Right cardiac atrium (tissue), 5 donors: ENCODE data around the gene FIZ1. TPM values are rescaled to one million over a fixed set of nuclear protein-coding genes. Genes with fewer than 3 reads are reported as not detected.

ENCODE experiments used
- ATAC-seq, 2 donors: fragments of 200-7000 bp; cut with Tn5 transposase; one replicate each; pipeline versions ENCODE4 v1.8.0 to v1.9.1; 2020; ENCODE audit warnings: moderate library complexity in 2 of 2, mild to moderate bottlenecking in 1 of 2
- DNase-seq, 3 donors: peaks; one replicate each; pipeline ENCODE4 v3.0.0-alpha.2; 2020
- H3K27ac ChIP-seq: one replicate; pipeline ENCODE4 v1.5.1; 2013; ENCODE audit warnings: mild to moderate bottlenecking, low read length, control low read depth, moderate library complexity
- H3K27me3 ChIP-seq: one replicate; pipeline ENCODE4 v1.6.1; 2013; ENCODE audit not compliant: control insufficient read depth, insufficient read depth
- H3K4me1 ChIP-seq: one replicate; pipeline ENCODE4 v1.6.1; 2013; ENCODE audit warnings: low read length; ENCODE audit not compliant: control insufficient read depth, insufficient read depth
- H3K4me3 ChIP-seq: one replicate; pipeline ENCODE4 v1.5.1; 2013; ENCODE audit warnings: low read length, control low read depth
- H3K9me3 ChIP-seq: one replicate; pipeline ENCODE4 v1.6.1; 2013; ENCODE audit warnings: low read length; ENCODE audit not compliant: control insufficient read depth
- WGBS: extraction: QIAGEN DNeasy Blood & Tissue Kit; methylation state at CpG from one replicate; pipeline ENCODE4 v1.1.7; 2013; 5-methylcytosine and 5-hydroxymethylcytosine counted together
- intact Hi-C, 4 donors: fragments of 100-400 bp; cut with DNase I; formaldehyde crosslinking; loops; one replicate each; pipeline versions ENCODE4 v1.11.0 to v1.14.0; 2022 to 2023
- long read RNA-seq, 4 donors: library from polyadenylated mRNA; unstranded; transcript quantifications; one replicate each; pipeline ENCODE4 v2.0.0, GENCODE V29; 2020 to 2021
- polyA plus RNA-seq: library from polyadenylated mRNA; stranded (reverse); fragments of 200-250 nt; gene quantifications from one replicate; pipeline ENCODE4 v1.2.3, GENCODE V29; 2013
- total RNA-seq, 4 donors: library from RNA; stranded (reverse); fragmentation: NEBNext Ultra II Directional; extraction: Animal tissue kit (Norgen Biotek cat#: 25700); gene quantifications; one replicate each; pipeline ENCODE4 v1.2.1, GENCODE V29; 2021
- donor health status: healthy with polysubstance abuse.
- donor health status: DM: no; HTN: yes; CAD: no.
- donor health status: DM: no; HTN: no; CAD: no.
- donor health status: DM: no; HTN: yes; CAD: no; lungs with severe emphysema.
- donor health status: DM: yes; HTN: yes; CAD: no.

FIZ1 gene, protein sequence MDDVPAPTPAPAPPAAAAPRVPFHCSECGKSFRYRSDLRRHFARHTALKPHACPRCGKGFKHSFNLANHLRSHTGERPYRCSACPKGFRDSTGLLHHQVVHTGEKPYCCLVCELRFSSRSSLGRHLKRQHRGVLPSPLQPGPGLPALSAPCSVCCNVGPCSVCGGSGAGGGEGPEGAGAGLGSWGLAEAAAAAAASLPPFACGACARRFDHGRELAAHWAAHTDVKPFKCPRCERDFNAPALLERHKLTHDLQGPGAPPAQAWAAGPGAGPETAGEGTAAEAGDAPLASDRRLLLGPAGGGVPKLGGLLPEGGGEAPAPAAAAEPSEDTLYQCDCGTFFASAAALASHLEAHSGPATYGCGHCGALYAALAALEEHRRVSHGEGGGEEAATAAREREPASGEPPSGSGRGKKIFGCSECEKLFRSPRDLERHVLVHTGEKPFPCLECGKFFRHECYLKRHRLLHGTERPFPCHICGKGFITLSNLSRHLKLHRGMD
- total RNA-seq: 10 to 100 TPM; 17.5 to 20.0 (median 18.4) TPM
- 16.3 TPM for polyA plus RNA-seq
- long read RNA-seq, donor 1, full-length matches to known transcripts: 27 of 36 reads
- long read RNA-seq, donor 1, partial matches to known transcripts: 0 of 36 reads
- long read RNA-seq, donor 1, other reads (novel, unspliced or antisense): 9 of 36 reads
- long read RNA-seq, donor 2, full-length matches to known transcripts: 15 of 28 reads
- long read RNA-seq, donor 2, partial matches to known transcripts: 1 of 28 reads
- long read RNA-seq, donor 2, other reads (novel, unspliced or antisense): 12 of 28 reads
- long read RNA-seq, donor 3, partial matches to known transcripts: 0 of 1 reads
- long read RNA-seq, donor 3, other reads (novel, unspliced or antisense): 1 of 1 reads
- long read RNA-seq, donor 4, full-length matches to known transcripts: 14 of 37 reads
- long read RNA-seq, donor 4, partial matches to known transcripts: 0 of 37 reads
- long read RNA-seq, donor 4, other reads (novel, unspliced or antisense): 23 of 37 reads

DNA sequence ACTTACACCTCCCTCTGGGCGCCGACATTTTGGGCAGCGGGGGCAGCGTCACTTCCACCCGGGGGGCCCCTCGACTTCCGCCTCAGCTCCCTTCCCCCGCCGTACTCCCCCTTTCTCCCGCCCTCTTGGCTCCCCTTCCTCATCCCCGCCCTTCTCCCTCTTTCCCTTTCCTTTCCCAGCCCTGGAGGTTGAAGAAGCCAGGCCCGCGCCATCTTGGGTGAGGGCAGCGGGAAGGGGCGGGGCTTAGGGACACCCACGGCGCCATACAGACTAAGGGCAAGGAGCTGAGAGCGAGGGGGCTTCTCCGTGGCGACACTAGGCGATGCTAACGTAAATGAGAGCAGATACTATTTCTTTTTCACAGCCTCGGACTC lies at the start of gene FIZ1:
Gene FIZ1 (minus strand): TSS at position 50 of the 374 bp plus-strand sequence. CDS start 1,652 bp downstream, outside the sequence.
- H3K4me1 ChIP-seq: no peaks in the 10 kb centered on the region
- intact Hi-C loops: loop anchor here in 1 of 4 donors (10.0 kb wide), 1 partner anchor 85 kb away; no protein-coding TSS in a partner anchor
- H3K9me3 ChIP-seq: no peaks in the 10 kb centered on the region
- H3K27ac ChIP-seq: peak within 1 kb of the TSS; percentile 99
- ATAC-seq (peak; percentile 93 to 94), DNase-seq (peak; percentile 98 to 99 (median 99))
- H3K27me3 ChIP-seq: no peaks in the 10 kb centered on the region
- H3K4me3 ChIP-seq: peak within 1 kb of the TSS; percentile 71
- under 1% methylated on average over 23 of the region's 23 CpGs for WGBS

DNA sequence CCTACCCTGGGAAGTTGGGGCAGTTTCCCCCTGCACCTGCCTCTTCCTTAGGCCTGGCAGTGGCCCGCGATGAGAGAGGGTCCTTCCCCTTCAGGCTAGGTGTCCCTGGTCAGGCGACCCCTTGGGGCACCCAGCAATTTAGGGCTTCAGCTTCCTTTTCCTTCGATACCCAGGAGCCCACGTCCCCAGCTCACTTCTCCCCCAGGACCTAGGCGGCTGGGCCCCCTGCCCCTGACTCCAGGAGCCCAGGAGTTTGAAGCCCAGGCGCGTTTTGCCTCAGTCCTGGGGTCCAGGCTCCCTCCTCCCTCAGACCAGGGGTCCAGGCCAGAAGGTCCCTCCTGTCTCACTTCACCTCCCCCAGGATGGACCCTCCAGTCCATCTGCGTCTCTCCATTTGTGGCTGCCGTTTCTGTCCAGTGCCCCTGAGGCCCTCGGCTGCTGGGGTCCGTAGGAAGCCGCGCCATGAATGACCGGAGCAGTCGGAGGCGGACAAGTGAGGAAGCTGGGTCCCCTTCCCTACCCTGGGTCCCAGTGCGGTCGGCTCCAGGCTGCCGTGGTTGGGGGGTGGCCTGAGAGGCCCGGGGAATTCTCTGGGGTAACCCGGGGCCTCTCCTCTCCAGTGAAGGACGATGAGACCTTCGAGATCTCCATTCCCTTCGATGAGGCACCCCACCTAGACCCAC lies 49.4 kb upstream of the FIZ1 start:
- ATAC-seq (no peak), DNase-seq (no peak)
- Histone ChIP-seq H3K4me1 (no peaks in the 10 kb centered on the region), H3K27ac (peak overlapping the region; percentile 39), H3K27me3 (no peaks in the 10 kb centered on the region), H3K9me3 (no peaks in the 10 kb centered on the region), H3K4me3 (peak overlapping the region; percentile 65)
- WGBS: 18% methylated on average over 25 of the region's 25 CpGs
- intact Hi-C loops: no loop called here

DNA sequence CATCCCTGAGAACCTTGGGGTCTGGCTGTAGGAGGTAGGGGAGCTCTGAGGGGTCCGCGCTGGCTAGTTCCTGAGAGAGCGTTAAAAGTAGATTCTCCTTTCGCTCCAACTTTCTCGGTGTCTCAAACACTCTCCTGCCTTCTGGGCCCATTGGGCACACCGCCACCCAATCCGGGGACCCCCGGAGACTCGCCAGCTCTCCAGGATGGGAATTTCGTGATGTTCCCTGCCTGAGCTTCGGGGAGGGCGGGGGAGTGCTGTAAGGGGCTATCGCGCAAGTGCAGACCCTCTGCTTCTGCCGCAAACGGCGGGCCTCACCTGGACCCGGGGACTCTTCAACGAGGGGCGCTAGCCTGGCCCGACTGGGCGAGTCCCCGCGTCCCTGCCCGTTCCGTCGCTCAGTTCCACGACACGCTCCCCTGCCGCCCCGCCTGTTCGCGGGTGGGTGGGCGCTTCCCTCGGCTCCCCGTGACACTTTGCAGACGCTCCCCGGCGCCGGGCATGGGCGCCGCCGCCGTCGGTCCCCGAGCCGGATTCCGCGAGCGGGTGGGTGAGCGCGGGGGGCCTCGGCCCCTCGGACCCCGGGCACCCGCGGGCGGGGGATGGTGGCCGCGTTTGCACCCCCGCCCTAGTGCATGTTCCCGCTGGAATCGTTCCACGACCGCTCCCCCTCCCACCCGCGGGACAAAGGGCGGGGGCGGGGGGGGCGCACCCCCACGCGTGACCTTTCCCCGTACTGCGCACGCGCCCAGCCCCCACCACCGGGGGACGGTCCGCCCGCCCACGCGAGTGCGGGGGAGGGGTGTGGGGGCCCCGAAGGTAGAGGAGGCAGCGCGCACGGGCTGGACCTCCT lies 48.6 kb upstream of the FIZ1 start, which contains the start of gene CCDC106:
Gene CCDC106 (plus strand): TSS at position 481 of the 853 bp plus-strand sequence. CDS start 835 bp downstream, outside the sequence.
- ATAC-seq: peak; percentile 49 to 52
- no peaks in the 10 kb centered on the region for H3K4me1 ChIP-seq
- DNase-seq: peak; percentile 80 to 91 (median 90)

DNA sequence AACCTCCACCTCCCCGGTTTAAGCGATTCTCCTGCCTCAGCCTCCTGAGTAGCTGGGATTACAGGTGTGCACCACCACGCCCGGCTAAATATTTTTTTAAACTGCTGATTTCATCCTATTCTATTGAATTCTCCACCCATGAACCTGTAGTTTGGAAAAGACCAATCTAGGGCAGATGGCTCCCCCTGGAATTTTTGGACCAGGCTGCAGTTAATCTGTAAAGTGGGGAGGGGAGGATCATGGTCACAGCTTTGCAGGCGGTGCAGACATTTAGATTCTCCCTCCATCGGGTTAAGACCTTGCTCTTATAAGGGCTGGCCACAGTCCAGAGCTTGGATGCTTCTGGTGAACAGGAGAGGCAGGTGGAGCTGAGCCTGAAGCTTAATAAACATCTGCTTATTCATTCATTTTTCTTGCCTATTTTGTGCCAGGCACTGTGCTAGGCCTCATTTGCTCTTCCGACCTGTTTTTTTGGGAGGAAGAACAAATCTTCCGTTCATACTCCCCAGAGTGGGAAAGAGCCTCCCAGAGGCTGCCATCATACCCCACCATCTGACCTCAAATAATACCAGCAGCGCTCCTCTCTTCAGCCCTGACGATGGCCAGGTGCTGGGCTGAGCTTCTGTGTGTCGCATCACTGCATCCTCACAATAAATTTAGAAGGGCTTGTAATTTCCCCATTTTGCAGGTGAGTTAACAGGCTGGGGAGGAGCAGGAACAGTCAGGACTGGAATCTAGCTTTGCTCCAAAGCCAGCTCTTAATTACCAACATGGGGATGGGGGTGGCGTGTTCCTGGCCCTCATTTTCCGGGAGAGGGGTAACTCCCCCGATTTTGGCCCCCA lies 47.8 kb upstream of the FIZ1 start:
- 41% methylated on average over 14 of the region's 14 CpGs for WGBS
- Histone ChIP-seq H3K27me3 (no peaks in the 10 kb centered on the region), H3K27ac (peak overlapping the region; percentile 39), H3K4me3 (peak overlapping the region; percentile 65), H3K9me3 (no peaks in the 10 kb centered on the region), H3K4me1 (no peaks in the 10 kb centered on the region)
- intact Hi-C loops: no loop called here
- DNase-seq (no peak), ATAC-seq (no peak)

More for the DNA sequence above, 48.6 kb upstream of the FIZ1 start, which contains the start of gene CCDC106:
- H3K9me3 ChIP-seq: no peaks in the 10 kb centered on the region
- H3K4me3 ChIP-seq: peak within 1 kb of the TSS; percentile 65
- intact Hi-C loops: no loop called here
- H3K27me3 ChIP-seq: no peaks in the 10 kb centered on the region
- H3K27ac ChIP-seq: peak within 1 kb of the TSS; percentile 39
- under 1% methylated on average over 87 of the region's 87 CpGs for WGBS

DNA sequence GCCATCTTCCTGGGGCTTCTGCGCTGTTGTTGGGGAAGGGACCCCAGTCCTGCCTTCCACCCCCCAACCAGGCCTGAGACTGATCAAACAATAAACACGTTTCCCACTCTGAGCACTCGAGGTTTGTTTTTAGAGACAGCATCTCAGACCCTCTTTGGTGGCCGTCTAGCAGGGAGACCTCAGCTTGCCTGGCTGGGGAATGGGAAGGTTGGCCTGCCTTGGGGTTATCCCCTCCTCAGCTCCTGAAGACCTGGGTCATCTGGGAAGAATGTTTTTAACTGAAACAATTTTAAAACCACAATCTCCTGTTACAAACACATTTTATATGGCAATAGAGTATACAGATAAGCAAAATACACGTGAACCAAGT lies 46.2 kb upstream of the FIZ1 start:
- no peaks in the 10 kb centered on the region for H3K9me3 ChIP-seq
- ATAC-seq: no peak
- intact Hi-C loops: no loop called here
- peak in 1 of 3 donors; percentile 7 for DNase-seq
- H3K4me3 ChIP-seq: no peak overlapping the region
- no peak overlapping the region for H3K27ac ChIP-seq
- no peaks in the 10 kb centered on the region for H3K4me1 ChIP-seq
- 71% methylated on average over 5 of the region's 5 CpGs for WGBS
- H3K27me3 ChIP-seq: no peaks in the 10 kb centered on the region

DNA sequence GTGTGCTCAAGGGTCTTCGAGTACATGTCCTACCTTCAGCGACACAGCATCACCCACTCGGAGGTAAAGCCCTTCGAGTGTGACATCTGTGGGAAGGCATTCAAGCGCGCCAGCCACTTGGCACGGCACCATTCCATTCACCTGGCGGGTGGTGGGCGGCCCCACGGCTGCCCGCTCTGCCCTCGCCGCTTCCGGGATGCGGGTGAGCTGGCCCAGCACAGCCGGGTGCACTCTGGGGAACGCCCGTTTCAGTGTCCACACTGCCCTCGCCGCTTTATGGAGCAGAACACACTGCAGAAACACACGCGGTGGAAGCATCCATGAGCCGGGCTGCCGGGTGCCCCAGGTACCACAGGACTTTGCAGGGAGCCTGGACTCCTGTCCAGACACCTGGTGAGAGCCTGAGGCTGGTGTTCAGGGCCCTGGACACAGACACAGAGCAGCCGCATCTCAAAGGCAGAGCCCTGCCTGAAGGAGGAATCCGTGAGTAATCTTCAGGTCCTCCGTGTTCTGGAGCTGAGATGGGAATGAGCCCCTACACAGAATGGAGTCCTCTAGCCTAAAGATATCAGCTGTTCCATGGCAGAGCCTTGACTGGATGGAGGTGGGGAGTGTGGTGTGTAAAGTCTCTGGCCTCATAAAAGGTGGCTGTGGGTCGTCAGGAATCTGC lies 45.7 kb upstream of the FIZ1 start:
- Histone ChIP-seq H3K4me1 (peaks cover 3% of the 10 kb centered on the region), H3K27ac (no peak overlapping the region), H3K27me3 (no peaks in the 10 kb centered on the region), H3K4me3 (no peak overlapping the region), H3K9me3 (no peaks in the 10 kb centered on the region)
- ATAC-seq (no peak), DNase-seq (no peak)
- WGBS: 89% methylated on average over 28 of the region's 28 CpGs
- intact Hi-C loops: no loop called here

DNA sequence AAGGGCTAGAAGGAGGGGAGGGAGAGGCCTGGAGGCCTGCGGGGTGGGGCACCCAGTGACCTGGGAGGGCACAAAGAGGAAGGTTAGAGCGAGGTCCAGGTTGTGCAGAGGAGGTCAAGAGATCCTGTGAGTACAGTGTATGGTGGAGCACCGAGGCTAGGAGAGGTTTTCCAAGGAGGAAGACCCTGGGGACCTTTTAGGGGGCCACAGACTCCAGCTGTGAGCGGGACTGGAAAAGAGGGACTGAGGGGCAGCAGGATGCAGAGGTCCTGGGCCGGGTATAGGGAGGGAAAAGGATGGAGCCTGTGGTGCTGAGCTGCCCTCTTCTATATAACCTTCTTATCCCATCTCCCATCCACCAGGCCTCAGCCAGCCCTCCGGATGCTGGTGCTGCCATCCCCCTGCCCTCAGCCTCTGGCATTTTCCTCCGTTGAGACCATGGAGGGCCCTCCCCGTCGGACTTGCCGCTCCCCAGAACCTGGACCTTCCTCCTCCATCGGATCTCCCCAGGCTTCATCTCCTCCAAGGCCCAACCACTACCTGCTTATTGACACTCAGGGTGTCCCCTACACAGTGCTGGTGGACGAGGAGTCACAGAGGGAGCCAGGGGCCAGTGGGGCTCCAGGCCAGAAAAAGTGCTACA lies 45.0 kb upstream of the FIZ1 start:
- Histone ChIP-seq H3K4me1 (peaks cover 6% of the 10 kb centered on the region), H3K27me3 (no peaks in the 10 kb centered on the region), H3K27ac (no peak overlapping the region), H3K4me3 (peak overlapping the region; percentile 85), H3K9me3 (no peaks in the 10 kb centered on the region)
- WGBS: 46% methylated on average over 12 of the region's 12 CpGs
- DNase-seq (peak in 1 of 3 donors; percentile 61), ATAC-seq (no peak)
- intact Hi-C loops: no loop called here

DNA sequence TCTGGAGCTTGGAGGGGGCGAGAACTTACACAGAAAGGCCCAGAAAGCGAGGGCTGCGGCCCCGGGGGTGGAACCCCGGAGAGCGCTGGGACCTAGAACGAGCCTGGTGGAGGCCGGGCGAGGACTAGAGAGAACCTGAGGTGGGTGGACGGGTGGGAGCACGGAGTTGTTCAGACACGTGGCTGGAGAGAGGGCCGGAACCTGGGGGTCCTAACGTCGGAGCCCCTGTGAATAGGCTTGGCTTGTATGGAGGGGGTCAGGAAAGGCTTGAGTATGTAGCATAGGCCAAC lies 44.5 kb upstream of the FIZ1 start:
- H3K9me3 ChIP-seq: no peaks in the 10 kb centered on the region
- intact Hi-C loops: no loop called here
- H3K4me3 ChIP-seq: peak overlapping the region; percentile 85
- peaks cover 6% of the 10 kb centered on the region for H3K4me1 ChIP-seq
- ATAC-seq: no peak
- DNase-seq: peak in 1 of 3 donors; percentile 71
- H3K27me3 ChIP-seq: no peaks in the 10 kb centered on the region
- H3K27ac ChIP-seq: peak overlapping the region; percentile 5
- 0% methylated on average over 15 of the region's 15 CpGs for WGBS
